ENCODE measurements around the gene MITF.

The MITF gene

GRCh38 chr3:69893274-69893673, 154.0 kb downstream of the MITF start:
- in situ Hi-C loops (cut with HindIII; ENCODE audit: low sequenced_read_pairs) = no loop called here
- no peak overlapping the region for H3K4me3 ChIP-seq (ENCODE audit: low read depth, low read length)
- no peak for DNase-seq (ENCODE audit: low read depth)
- no peak for TF ChIP-seq CTCF (IDR thresholded peaks at IDR 0.05; ENCODE audit: low read depth, low read length, missing control alignments)

GRCh38 chr3:69896095-69896494, 156.8 kb downstream of the MITF start:
- H3K4me3 ChIP-seq (ENCODE audit: low read depth, low read length) = no peak overlapping the region
- no peak for DNase-seq (ENCODE audit: low read depth)
- in situ Hi-C loops (cut with HindIII; ENCODE audit: low sequenced_read_pairs) = no loop called here
- no peak for TF ChIP-seq CTCF (IDR thresholded peaks at IDR 0.05; ENCODE audit: low read depth, low read length, missing control alignments)

GRCh38 chr3:69900331-69900730, 161.1 kb downstream of the MITF start:
- no peak for TF ChIP-seq CTCF (IDR thresholded peaks at IDR 0.05; ENCODE audit: low read depth, low read length, missing control alignments)
- H3K4me3 ChIP-seq (ENCODE audit: low read depth, low read length) = no peak overlapping the region
- DNase-seq (ENCODE audit: low read depth) = no peak
- in situ Hi-C loops (cut with HindIII; ENCODE audit: low sequenced_read_pairs) = no loop called here

GRCh38 chr3:69901802-69902201, 162.5 kb downstream of the MITF start:
- DNase-seq (ENCODE audit: low read depth) = no peak
- in situ Hi-C loops (cut with HindIII; ENCODE audit: low sequenced_read_pairs) = no loop called here
- H3K4me3 ChIP-seq (ENCODE audit: low read depth, low read length) = no peak overlapping the region
- no peak for TF ChIP-seq CTCF (IDR thresholded peaks at IDR 0.05; ENCODE audit: low read depth, low read length, missing control alignments)

- H3K4me3 ChIP-seq (ENCODE audit: low read depth, low read length) = no peak overlapping the region
- TF ChIP-seq CTCF (IDR thresholded peaks at IDR 0.05; ENCODE audit: low read depth, low read length, missing control alignments) = no peak
- DNase-seq (ENCODE audit: low read depth) = no peak
- in situ Hi-C loops (cut with HindIII; ENCODE audit: low sequenced_read_pairs) = no loop called here
These were observed 163.1 kb downstream of the MITF start for GRCh38 chr3:69902386-69902785.

GRCh38 chr3:69906351-69906966, 167.2 kb downstream of the MITF start:
- no peak for DNase-seq (ENCODE audit: low read depth)
- in situ Hi-C loops (cut with HindIII; ENCODE audit: low sequenced_read_pairs) = no loop called here
- no peak overlapping the region for H3K4me3 ChIP-seq (ENCODE audit: low read depth, low read length)
- TF ChIP-seq CTCF (IDR thresholded peaks at IDR 0.05; ENCODE audit: low read depth, low read length, missing control alignments) = no peak
